HepG2 (cell line): ENCODE measurements around the gene TMEM255B. TPM values are rescaled to one million over a fixed set of nuclear protein-coding genes. Genes with fewer than 3 reads are reported as not detected.

Source experiments
- ATAC-seq: fragments of 200-7000 bp; cut with Tn5 transposase; 3 replicates; pipeline ENCODE4 v1.9.1; 2020; ENCODE audit warnings: mild to moderate bottlenecking, moderate library complexity
- BruUV-seq: library from RNA; stranded (reverse); fragments of 400-500 nt; replicated peaks from 2 replicates; lab custom pipeline; 2021; lab: Mats Ljungman, UMichigan
- CTCF ChIA-PET: fragments of 300-600 bp; formaldehyde crosslinking; extraction: SDS; loops from one replicate; lab custom pipeline; 2021; ENCODE audit warnings: low total read pairs, inconsistent platforms, low intra/inter-chr PET ratio; lab: Yijun Ruan, JAX
- POLR2A ChIA-PET: fragments of 350-600 bp; sonication (Branson Sonifier 250); formaldehyde crosslinking; loops from one replicate; lab custom pipeline; 2020; ENCODE audit warnings: antibody characterized with exemption, inconsistent platforms; lab: Yijun Ruan, JAX
- DNase-seq: peaks from one replicate; pipeline ENCODE4 v3.0.0-alpha.2; 2015; ENCODE audit warnings: low spot score
- FAIRE-seq: peaks from 3 replicates; lab custom pipeline; 2011; peaks lifted over from hg19 to GRCh38; lab: Jason Lieb, UNC
- H2AFZ ChIP-seq: one replicate; pipeline ENCODE4 v1.6.1; 2011; ENCODE audit warnings: low read length, inconsistent platforms
- H3K27ac ChIP-seq: fragments of 300-600 bp; 3 replicates; pipeline ENCODE4 v1.8.0; 2011; ENCODE audit warnings: mixed run types, mild to moderate bottlenecking, mixed read lengths, low read length, inconsistent platforms; ENCODE audit not compliant: insufficient read depth; ENCODE audit errors: extremely low read length
- H3K27me3 ChIP-seq, 2 experiments: fragments of 200-600 bp in 1 of 2; 2 replicates in 1 of 2; 3 replicates in 1 of 2; pipeline versions ENCODE4 v1.6.0 to v1.8.0; 2011; ENCODE audit warnings: low read length in 2 of 2, mild to moderate bottlenecking in 2 of 2, moderate library complexity in 2 of 2, inconsistent platforms in 1 of 2; ENCODE audit not compliant: insufficient read depth in 2 of 2, control insufficient read depth in 1 of 2
- H3K36me3 ChIP-seq, 2 experiments: fragments of 200-600 bp in 1 of 2; replicated peaks in 1 of 2; 2 replicates in 1 of 2; 3 replicates in 1 of 2; pipeline versions ENCODE4 v1.5.1 to v1.8.0; 2011; ENCODE audit warnings: low read length in 2 of 2, inconsistent platforms in 1 of 2; ENCODE audit not compliant: insufficient read depth in 2 of 2, control insufficient read depth in 1 of 2
- H3K4me1 ChIP-seq: 2 replicates; pipeline ENCODE4 v1.5.1; 2012; ENCODE audit warnings: low read length, inconsistent platforms; ENCODE audit not compliant: insufficient read depth
- H3K4me2 ChIP-seq: 2 replicates; pipeline ENCODE4 v1.6.0; 2011; ENCODE audit warnings: low read depth, low read length, inconsistent platforms
- H3K4me3 ChIP-seq, 3 experiments: fragments of 200-600 bp in 1 of 3; sonication (generic), shearing (Covaris generic) in 1 of 3; replicated peaks in 1 of 3; 2 replicates each; pipeline ENCODE4 v1.5.1; 2011 to 2016; ENCODE audit warnings: low read length in 3 of 3, inconsistent platforms in 2 of 3, low read depth in 2 of 3, mild to moderate bottlenecking in 2 of 3, control low read depth in 1 of 3, mixed read lengths in 1 of 3; ENCODE audit not compliant: insufficient read depth in 1 of 3
- H3K79me2 ChIP-seq: one replicate; pipeline ENCODE4 v1.6.1; 2011; ENCODE audit warnings: low read length, inconsistent platforms; ENCODE audit not compliant: insufficient read depth
- H3K9ac ChIP-seq: 2 replicates; pipeline ENCODE4 v1.6.0; 2011; ENCODE audit warnings: mild to moderate bottlenecking, low read depth, low read length, inconsistent platforms; ENCODE audit not compliant: insufficient read depth
- H3K9me3 ChIP-seq: 2 replicates; pipeline ENCODE4 v1.5.1; 2012; ENCODE audit warnings: mild to moderate bottlenecking, low read length
- H4K20me1 ChIP-seq: 2 replicates; pipeline ENCODE4 v1.6.0; 2011; ENCODE audit warnings: inconsistent platforms, mild to moderate bottlenecking, low read length, moderate library complexity; ENCODE audit not compliant: insufficient read depth
- CBX2 ChIP-seq, 2 experiments: fragments of 200-600 bp in 1 of 2; sonication (generic); formaldehyde crosslinking in 1 of 2; IDR thresholded peaks; 2 replicates each; pipeline versions ENCODE4 v1.7.0 to v1.8.1; 2018 to 2022; ENCODE audit warnings: low read depth in 2 of 2, low read length in 1 of 2, mild to moderate bottlenecking in 1 of 2, missing genetic modification reagents in 1 of 2
- TCF7L2 ChIP-seq: IDR thresholded peaks from 2 replicates; pipeline ENCODE4 v1.6.1; 2011; ENCODE audit warnings: mild to moderate bottlenecking, low read depth, low read length, moderate library complexity
- ZNF609 ChIP-seq: sonication (generic); formaldehyde crosslinking; IDR thresholded peaks from 2 replicates; pipeline ENCODE4 v1.4.0; 2020; ENCODE audit warnings: mild to moderate bottlenecking, missing genetic modification reagents, borderline replicate concordance
- WGBS: methylation state at CpG from one replicate; pipeline ENCODE4 v1.1.6; 2017; ENCODE audit warnings: low lambda C conversion rate; 5-methylcytosine and 5-hydroxymethylcytosine counted together
- in situ Hi-C: cut with HindIII; loops from 2 replicates; pipeline ENCODE4 v1.10.0; 2017; ENCODE audit warnings: low pct_unique_long_range_greater_than_20kb; ENCODE audit not compliant: extremely low pct_ligation_motif_present
- intact Hi-C: fragments of 100-400 bp; cut with micrococcal nuclease; formaldehyde crosslinking; loops from one replicate; pipeline ENCODE4 v1.10.0; 2022; ENCODE audit not compliant: unreplicated experiment
- polyA plus RNA-seq, 8 experiments: library from polyadenylated mRNA; depleted of rRNA in 3 of 8; stranded (reverse) in 7 of 8; unstranded in 1 of 8; fragments of >200 nt; fragmentation: Illumina TruSeq in 4 of 8; extraction: Trizol in 4 of 8; gene quantifications; 2 replicates each; pipeline versions ENCODE4 v1.2.1 to v1.2.3, GENCODE V29; 2011 to 2016; ENCODE audit warnings: low read depth in 4 of 8, missing spikeins in 1 of 8, mixed read lengths in 1 of 8; ENCODE audit not compliant: insufficient read depth in 1 of 8
- total RNA-seq, 5 experiments: library from RNA; depleted of rRNA; stranded (reverse); fragments of >200 nt; fragmentation: Illumina TruSeq; extraction: Trizol; gene quantifications; 2 replicates each; pipeline ENCODE4 v1.2.3, GENCODE V29; 2016; ENCODE audit warnings: low read depth in 1 of 5

Gene TMEM255B
- total and polyA plus RNA-seq, 2 of the 13 experiments (the other 11 are each of a cell fraction or from before 2014, with no cell fraction given): not detected

- no peak for TF ChIP-seq ZNF609 (CRISPR knock-in tag)
Measured at GRCh38 chr13:113762538-113762937, 3.5 kb downstream of the TMEM255B start (continued).

- H3K36me3 ChIP-seq: no peaks in the 10 kb centered on the region
- ChIA-PET POLR2A (no interaction called here), CTCF (no interaction called here)
- H4K20me1 ChIP-seq: no peaks in the 10 kb centered on the region
- no peak for DNase-seq
- H3K9ac ChIP-seq: no peak overlapping the region
- no peak overlapping the region for H3K4me3 ChIP-seq
- no peak overlapping the region for H3K27ac ChIP-seq
- no TSS peak for BruUV-seq
- WGBS: 13% methylated on average over 13 of the region's 13 CpGs
- no peaks in the 10 kb centered on the region for H3K9me3 ChIP-seq
- no peak overlapping the region for H3K4me2 ChIP-seq
- peaks cover 7 to 90% of the 10 kb centered on the region in 2 experiments; a peak in 4 of 5 replicates for H3K27me3 ChIP-seq
- no peak overlapping the region for H2AFZ ChIP-seq
- intact Hi-C loops: no loop called here
- peaks cover 11% of the 10 kb centered on the region for H3K4me1 ChIP-seq
- TF ChIP-seq CBX2 (IDR thresholded peaks at IDR 0.05; ENCODE audit: low read depth, low read length) (peak; percentile 83; the same call in 1 of the 2 replicates), CBX2 (CRISPR knock-in tag; IDR thresholded peaks at IDR 0.05; ENCODE audit: low read depth) (no peak), TCF7L2 (no peak)
- TF ChIP-seq, all 625 proteins: peak for 1
- in situ Hi-C loops: no loop called here
- no peaks in the 10 kb centered on the region for H3K79me2 ChIP-seq
- ATAC-seq (no peak), FAIRE-seq (no peak)
Measured at GRCh38 chr13:113763254-113763653, 4.2 kb downstream of the TMEM255B start.
